NCI-H1092 (cell line): Measurements from ENCODE around the gene SOX6.
"Not testable (repeated sequence)": the region's sequence is repeated elsewhere in the genome, so short reads cannot be mapped to it uniquely, and the experiment has no call there.

Experiments
- DNase-seq: peaks from one replicate; lab custom pipeline; 2025; lab: John Stamatoyannopoulos, UW

The SOX6 gene

DNA sequence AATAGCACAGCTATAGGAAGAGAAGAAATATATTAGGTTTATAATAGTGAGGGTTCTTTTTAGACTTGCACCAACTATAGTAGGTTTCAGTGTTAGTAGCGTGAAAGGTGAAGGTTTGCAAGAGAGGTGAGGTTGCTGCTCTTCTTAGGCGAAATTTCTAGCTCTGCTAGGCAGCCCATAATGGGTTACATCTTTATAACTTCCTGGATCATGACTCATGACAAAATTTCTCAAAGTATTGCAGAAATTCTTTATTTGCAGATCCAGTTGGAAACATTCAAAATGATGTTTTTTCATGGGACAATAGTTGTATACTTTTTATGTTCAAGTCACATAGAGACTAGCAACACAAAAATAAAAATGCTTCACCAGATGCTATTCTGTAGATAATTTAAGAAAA, 260.0 kb downstream of the SOX6 start:
- no peak for DNase-seq

DNA sequence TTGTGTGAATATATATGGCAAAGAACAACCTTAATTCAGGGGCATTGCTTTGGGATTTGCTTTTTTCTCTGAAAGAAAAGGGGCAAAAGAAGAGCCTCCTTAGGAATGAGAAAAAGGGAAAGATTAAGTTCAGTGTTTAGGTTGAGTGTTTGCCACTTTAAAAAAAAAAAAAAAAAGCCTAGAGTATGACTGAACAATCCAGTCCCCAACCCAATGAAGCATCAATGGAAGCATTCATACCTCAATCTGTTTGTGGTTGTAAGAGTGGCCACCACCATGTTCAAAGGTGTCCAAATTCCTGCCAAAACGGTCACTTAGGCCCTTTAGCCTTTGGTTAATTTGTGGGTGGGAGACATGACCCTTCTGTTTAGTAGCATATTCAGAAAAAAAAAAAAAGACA, 260.6 kb downstream of the SOX6 start:
- no peak for DNase-seq

DNA sequence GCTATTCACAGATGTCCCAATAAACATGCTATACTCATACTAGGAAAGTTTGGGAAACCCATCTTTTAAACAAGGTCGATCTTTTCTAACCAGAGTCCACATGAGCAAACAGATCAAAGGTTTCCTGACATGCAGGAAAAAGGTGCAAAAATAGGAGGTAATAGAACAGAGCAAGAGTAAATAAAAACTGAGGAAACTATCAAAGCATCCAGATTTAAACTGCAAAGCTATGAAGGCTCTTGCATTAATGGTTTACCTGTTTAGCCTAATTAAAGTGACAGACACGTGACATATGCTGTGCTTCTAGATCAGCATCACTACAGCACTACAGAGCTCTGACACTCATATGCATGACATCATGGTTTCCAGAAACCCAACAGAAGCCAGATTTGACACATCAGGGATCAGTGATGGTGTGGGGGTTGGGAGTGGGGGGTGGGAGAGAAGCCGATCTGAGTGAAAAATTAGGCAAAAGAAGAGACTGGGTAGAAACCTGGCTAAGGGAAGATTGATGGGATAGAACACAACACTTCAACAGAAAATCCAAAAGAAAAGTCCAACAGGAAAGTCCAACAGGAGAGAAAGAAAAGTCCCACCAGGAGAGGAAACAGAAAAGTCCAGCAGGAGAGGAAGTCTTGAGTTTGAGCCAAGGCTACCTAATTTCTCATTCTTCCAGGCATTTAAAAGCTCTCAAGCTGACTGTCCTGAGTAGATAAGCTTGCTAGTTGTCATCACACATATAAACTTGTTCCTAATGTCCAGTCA, 262.3 kb downstream of the SOX6 start:
- DNase-seq = no peak

DNA sequence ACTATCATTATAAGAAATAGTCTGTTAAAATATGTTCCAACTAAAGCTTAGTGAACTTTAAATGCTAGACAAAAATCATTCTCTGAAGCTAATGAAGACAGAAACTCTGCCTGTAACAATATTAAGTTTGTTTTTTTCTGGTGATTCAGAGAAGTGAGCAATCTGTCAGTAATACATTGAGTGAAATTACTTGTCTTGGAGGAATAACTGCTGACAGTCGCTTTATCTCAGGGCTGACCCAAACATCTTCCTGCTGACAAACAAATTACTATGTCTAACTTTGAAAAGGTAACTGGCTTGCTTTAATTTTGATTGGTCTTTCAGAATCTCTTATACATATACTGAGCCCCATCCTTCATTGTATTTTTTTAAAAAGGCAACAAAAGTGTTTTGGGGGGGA, 264.5 kb downstream of the SOX6 start:
- no peak for DNase-seq

DNA sequence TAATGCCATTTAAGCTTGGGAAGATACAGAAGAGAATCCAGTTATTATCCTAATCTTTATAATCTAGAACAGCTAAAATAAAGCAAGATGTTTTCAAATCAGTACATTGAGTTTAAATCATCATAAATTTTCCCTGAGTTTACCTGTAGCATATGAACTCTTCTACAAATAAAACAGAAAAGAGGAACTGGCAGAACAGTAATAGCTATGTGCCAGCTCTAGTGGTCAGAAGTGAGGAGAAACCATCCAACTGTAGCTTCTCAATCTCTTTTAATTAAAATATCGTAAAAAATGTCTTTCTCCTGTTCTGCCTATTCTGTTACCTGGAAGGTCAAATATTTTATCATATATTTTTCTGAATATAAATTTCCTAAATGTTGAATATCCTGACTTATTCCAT, 266.9 kb downstream of the SOX6 start:
- no peak for DNase-seq

DNA sequence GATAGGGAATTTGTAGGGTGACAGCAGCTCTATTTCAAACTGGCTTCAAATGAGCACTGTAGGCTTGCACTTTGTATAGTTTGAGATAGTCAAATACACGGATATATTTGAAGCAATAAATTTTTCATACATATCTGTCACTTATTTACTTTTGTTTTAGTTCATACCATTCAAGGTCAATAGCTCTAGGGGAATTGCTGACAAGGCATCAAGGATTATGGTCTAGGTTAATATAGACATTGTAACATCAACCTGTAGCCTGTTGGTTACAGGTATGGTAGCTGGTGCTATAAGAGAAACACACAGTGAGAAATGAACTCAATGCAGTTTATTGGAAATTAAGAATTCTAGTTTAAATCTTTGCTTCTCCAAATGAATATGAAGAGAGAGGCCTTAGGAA, 267.6 kb downstream of the SOX6 start:
- DNase-seq = no peak

DNA sequence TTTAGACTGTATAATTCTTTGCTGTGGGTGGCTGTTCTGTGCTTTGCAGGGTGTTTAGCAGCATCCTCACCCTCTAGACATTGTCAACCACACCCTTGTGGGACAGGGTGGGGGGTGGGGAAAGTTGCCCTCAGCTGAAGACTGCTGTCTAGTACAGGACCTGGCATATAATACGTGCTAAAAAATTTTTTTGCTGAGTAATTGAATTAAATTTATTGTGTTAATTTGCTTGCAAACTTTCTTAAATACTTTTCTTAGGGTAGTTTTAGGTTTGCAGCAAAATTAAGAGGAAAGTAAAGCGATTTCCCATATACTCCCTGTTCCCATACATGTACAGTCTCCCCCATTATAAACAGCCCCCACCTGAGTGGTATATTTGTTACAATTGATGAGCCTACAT, 268.5 kb downstream of the SOX6 start:
- DNase-seq = no peak

DNA sequence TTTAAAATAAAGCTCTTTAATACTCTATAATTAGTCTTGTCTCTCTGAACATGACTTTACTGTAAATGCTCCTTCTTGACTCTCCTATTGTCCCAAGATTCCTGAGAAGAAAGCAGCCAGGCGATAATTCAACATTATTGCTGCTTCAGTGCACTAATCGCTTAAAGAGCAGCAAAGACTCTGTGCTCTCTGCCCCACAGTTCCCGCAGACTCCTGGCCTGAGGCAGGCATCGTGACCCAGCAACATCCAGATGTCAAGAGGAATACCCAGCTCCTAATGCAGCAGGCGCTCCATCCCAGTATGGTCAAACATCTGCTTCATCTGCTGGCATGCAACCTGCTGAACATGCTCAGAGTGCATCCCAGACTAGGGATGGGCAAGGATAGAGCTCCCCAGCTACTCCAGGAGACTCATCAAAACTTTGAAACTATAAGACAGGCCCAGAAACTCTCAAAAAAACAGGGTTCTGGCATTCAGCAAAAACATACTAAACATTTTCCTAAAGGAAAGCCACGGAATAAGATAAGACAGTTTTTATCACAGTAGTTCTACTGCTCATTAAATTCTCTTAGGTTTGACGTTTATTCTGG, 270.0 kb downstream of the SOX6 start:
- no peak for DNase-seq

DNA sequence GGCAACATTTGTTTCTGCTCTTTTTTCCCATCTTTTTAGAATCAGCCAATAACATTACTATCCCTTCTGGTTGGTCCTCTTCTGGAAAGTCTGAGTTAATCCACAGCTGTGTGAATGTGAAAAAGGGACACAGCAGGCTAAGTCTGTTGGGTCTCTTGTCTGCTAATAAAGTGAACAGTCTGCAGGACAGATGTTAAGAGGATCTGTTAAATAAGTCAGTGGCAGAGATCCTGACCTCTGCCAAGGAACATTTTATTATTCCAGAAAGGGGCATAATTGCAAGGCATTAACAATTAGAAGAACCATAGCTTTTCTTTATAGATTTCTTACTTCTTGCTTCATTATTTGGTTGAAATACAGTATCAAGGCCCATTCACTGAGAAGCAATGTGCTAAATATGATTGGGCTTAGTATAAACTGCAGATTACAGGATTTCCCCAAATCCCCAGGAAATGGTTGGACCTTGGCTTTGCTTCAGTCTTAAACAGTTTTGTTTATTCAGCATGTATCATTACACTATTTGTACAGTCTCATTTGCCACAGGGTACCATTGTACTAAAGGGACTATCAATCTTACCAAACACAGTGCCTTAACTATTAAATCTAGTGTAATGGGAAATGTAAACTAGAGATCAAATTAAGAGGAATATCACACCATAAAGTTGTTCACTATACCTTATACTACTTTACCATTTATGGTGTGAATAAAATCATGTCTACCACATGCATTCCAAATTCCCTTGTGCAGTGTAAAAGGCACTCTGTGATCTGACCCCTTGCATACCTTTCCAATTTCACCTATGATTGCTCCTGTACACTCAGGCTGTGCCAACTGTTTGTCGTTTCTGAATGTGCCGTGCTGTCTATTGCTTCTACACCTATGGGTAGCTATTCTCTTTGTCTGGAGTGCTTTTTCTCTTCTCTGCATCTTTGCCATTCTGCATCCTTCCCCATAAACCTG, 274.0 kb downstream of the SOX6 start:
- peak; percentile 38 for DNase-seq

DNA sequence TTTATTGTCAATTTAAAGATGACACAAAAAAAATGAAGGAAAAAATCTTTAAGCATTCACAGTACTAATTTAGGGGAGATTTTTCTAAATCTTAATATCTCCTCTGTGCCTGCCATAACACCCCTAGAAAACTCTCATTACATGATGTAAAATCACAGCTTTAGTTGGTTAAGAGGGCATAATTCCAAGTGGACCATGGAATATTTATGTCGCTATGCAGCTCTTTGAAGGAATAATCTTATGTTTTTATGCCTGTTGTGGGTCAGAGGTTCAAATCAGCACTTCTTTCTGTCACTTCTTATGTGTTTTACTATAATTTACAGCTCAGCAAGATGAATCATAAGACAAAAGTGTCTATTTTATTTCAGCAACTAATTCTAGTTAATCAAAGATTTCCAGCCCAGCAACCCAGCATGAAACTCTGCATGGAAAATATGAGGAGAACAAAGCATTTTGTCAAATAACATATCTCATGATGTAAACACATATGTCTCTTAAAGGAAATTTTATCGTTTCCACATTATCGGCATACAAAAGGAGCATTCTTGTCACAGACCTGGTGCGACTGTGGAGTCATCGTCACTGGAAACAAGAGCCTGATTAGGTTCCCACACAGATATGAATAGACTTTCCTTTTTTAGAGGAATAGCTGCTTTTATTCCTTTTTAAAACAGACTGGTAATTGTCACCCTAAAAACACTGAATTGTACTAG, 274.8 kb downstream of the SOX6 start:
- DNase-seq = no peak

DNA sequence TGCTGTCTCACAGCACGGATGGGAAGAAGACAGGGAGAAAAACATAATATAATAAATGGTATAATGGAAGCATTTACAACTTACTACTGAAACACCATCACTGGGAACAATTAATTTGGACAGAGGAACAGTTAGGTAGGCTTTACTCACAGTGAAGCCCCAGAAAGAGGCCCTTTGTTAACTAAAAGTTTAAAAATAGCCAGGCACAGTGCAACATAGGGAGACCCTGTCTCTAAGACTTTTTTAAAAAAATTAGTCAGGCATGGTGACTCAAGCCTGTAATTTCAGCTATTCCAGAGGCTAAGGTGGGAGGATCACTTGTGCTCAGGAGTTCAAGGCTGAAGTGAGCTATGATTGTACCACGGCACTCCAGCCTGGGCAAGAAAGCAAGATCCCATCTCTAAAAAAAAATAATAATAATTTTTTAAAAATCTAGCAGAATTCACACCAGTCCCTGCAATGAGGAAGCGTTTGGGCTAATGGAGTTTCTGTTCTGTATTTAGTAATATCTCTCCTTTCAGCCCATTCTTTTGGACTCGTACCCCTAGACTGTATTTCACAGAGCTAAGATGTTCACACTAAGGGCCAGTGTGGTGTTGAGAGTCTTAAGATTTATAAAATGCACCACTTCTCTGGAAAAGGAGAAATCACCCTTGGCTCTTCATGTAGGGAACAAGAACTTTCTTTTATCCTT, 275.5 kb downstream of the SOX6 start:
- no peak for DNase-seq

DNA sequence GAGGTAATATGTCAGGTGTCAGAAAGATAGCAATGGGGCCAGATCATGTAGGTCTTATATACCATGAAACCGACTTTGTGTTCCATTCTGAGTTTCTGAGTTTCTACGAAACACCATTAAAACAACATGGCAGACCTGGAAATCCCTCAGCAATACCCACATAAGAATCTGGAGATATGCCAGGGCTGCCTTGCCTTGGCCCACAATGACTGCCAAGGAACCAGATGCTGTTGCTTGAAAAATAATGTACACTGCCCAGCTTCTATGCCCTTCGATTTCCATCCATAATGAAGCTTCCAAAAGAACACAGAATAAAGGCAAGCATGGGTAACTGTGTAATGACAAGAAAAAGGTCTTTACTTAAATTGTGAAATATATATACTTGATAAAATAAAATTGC, 277.4 kb downstream of the SOX6 start:
- no peak for DNase-seq

DNA sequence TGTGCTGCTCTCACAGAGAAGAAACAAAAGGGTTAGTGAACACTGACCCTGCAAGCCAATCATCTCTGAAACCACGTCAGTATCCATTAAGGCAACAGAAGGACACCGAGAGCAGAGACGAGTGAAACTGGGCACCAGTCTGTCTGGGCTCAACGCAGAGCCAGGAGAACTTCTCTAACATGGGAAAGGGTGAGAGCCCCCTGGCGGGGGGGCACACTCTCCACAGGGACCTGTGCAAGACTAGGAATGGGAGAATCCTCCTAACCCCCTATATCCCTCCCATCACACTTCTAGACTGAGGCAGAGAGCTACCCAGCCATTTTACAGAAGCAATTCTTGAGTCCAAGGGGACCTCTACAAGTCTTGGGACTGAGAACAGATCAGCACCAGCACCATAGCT, 285.8 kb downstream of the SOX6 start:
- DNase-seq = no peak

DNA sequence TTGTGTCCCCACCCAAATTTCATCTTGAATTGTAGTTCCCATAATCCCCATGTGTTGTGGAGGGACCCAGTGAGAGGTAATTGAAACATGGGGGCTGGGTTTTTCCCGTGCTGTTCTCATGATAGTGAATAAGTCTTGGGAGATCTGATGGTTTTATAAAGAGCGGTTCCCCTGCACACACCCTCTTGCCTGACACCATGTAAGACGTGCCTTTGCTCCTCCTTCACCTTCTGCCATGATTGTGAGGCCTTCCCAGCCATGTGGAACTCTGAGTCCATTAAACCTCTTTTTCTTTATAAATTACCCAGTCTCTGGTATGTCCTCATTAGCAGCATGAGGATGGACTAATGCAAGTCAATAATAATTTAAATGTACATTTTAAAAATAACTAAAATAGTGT, 289.1 kb downstream of the SOX6 start:
- not testable (repeated sequence) for DNase-seq

DNA sequence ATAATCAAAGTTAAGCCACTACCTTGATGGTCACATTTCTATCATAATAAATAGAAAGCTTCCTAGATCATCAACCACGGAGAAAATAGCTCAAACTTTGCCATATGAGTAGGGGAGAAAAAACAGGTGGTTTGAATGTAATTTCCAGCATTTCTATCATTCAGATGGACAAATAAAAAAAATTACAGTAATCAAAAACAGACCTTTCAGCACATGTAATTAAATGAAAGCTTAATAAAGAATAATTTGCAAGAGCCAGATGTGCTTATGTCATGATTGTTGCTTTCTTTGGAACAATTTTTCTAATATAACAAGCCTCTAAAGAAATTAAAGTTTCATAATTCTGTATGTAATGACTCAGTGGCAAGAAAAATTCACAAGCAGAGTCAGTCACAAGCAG, 297.0 kb downstream of the SOX6 start:
- DNase-seq = no peak

DNA sequence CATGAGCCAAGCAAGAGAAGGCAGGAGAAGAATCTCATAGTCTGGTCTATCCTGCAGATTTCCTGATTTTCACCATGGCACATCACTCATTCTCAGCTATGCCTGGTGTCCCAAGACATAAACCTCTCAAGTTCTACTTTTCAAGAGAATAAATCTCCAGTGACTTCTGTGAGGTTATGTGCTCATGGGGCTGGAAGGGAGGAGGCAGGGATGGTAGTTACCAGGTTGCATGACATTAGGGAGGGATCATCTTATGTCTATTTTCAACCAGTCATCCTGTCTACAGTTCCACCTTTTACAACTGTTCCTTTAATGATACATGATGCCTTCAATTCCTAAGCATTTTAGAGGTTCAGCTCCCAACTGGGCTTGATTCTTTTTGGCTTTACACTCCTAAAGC, 297.7 kb downstream of the SOX6 start:
- no peak for DNase-seq

DNA sequence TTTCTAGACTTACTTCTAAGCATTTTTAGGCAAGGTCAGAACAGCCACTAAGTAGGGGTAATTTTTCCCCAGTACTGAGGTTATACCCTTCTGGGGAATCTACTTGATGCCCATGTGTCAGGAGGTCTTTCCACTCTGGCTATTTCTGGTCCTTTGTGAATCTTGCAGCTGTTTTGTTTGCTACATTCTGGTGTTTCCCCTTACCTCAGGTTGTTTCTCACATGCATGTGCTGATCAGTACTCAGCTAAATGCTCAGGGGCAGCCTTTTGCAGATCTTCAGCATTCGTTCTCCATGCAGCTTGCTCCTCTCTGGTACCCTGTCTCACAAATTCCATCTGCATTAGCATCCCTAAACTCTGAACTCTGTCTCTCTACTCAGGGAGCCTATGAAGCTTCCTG, 303.6 kb downstream of the SOX6 start:
- DNase-seq = no peak

DNA sequence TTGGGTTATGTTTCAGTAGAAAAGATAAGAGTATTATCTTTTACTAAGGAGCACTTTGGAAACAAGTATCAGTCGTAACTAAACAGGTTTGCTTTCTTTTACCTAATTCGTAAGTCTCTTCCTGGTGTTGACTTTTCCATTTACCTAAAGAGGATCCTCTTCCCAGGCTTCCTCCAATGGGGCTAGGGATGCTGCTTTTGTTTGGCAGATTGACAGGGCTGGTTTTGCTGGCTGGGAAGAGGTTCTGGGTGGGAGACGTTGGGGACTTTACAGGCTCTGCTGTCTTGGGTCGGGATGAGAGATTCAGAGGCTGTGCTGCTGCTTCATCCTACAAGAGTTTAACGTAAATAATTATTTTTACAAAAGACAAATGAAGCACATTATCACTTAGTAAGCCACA, 306.7 kb downstream of the SOX6 start:
- DNase-seq = no peak

DNA sequence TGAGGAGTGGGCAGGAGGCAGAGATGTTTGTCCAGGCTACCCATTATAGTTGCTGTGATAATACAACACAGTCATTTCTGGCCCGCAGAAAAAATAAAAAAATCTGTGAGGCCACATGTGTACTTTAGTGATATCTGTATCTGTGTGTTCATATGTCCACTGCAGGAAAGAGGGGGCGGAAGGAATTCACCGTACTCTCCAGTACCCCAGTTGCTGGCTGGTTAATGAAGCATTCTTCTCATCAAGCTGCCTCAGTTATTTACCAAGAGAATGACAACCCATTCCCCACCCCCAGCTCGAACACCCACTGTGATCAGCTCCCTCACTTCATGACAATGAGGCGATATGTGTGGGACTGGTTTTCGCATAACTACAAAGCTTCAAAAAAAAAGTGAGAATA, 309.3 kb downstream of the SOX6 start:
- no peak for DNase-seq

DNA sequence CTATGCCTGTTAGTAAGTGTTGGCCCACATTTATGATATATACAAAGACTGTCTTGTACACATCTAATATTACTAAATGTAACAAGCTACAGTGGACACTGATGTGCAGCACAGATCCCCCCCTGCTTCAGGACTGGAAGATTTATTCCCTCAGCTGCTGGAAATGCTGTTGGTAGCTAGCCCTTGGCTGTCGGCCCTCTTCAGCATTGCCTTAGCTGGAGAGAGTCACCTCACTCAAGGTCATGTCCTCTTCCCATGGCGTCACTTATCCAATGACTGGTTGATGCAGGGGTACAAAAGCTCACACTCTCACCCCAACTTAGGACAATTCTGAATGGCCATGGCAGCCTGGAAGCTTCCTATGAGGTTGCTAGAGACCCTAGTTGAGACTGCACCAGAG, 312.7 kb downstream of the SOX6 start:
- DNase-seq = no peak

DNA sequence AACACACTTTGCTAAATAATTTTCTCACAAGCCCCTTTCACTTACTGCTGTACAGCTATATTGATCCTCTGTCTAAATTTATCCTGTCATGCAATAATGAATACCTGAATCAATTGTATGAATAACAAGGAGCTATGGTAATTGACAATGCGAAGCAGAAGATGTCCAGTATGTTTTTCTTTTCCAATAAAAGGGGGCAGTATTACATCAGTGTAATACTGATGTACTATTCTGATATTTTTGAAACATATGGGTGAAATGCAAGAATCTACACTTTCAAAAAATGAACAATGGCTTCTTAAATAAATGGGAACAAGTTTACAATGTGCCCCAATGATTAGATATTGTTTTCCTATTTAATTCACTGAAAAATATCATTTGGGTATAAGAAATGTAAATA, 315.1 kb downstream of the SOX6 start:
- DNase-seq = no peak

DNA sequence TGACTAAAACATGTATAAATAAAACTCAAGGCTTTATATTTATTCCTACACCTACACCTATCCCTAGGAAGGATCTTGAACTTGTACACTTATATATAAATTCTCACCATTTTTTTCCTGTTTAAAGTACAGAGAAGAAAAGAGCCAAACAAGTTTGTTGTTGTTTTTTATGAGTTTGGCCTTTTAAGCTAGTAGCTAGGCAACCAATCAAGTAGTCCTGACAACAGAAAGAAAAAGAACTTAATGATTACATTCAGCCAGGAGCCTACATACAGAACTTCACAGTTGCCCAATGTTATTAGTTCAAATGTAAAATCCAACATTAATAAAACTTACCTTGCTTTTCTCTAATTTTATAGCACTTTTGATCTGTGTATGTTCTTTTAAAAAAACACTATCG, 316.2 kb downstream of the SOX6 start:
- no peak for DNase-seq
